H1 (cell line): ENCODE results near the gene MEIOB.

Experiments used
- CHD1 ChIP-seq: IDR thresholded peaks from 2 replicates; pipeline ENCODE4 v1.6.1; 2012; ENCODE audit warnings: low read depth, low read length, improper control_type of control experiment
- CTCF ChIP-seq, 3 experiments: IDR thresholded peaks; 1 replicate in 2 of 3; 2 replicates in 1 of 3; pipeline versions ENCODE4 v1.5.1 to v1.6.1; 2011; ENCODE audit warnings: low read length in 3 of 3, mild to moderate bottlenecking in 3 of 3, inconsistent platforms in 2 of 3, low read depth in 1 of 3, moderate library complexity in 1 of 3; ENCODE audit not compliant: insufficient read depth in 1 of 3; ENCODE audit errors: control extremely low read depth in 1 of 3
- EGR1 ChIP-seq: IDR thresholded peaks from 2 replicates; pipeline ENCODE4 v1.6.1; 2011; ENCODE audit warnings: low read depth, low read length, borderline replicate concordance
- EZH2 ChIP-seq: fragments of 200-600 bp; sonication (generic); IDR thresholded peaks from 2 replicates; pipeline ENCODE4 v1.7.1; 2012; ENCODE audit warnings: low read depth, mild to moderate bottlenecking, moderate library complexity, low read length, inconsistent platforms; ENCODE audit not compliant: severe bottlenecking
- MAX ChIP-seq: IDR thresholded peaks from 2 replicates; pipeline ENCODE4 v1.6.1; 2012; ENCODE audit warnings: inconsistent platforms
- NRF1 ChIP-seq: IDR thresholded peaks from 2 replicates; pipeline ENCODE4 v1.6.1; 2011; ENCODE audit warnings: mild to moderate bottlenecking, low read depth, low read length, improper control_type of control experiment
- POLR2A ChIP-seq, 2 experiments: IDR thresholded peaks; 1 replicate in 1 of 2; 2 replicates in 1 of 2; pipeline ENCODE4 v1.6.1; 2011; ENCODE audit warnings: low read depth in 2 of 2, low read length in 2 of 2, mild to moderate bottlenecking in 2 of 2; ENCODE audit errors: control extremely low read depth in 1 of 2
- POLR2AphosphoS5 ChIP-seq: IDR thresholded peaks from 2 replicates; pipeline ENCODE4 v1.6.1; 2011; ENCODE audit warnings: low read depth, low read length
- RNF2 ChIP-seq: fragments of 200-900, 300-1000 bp; sonication (generic); IDR thresholded peaks from 2 replicates; pipeline ENCODE4 v1.7.1; 2016; ENCODE audit warnings: borderline replicate concordance, low read depth, mild to moderate bottlenecking, antibody characterized with exemption, low read length; ENCODE audit not compliant: poor library complexity, severe bottlenecking; ENCODE audit errors: missing control alignments
- RXRA ChIP-seq: IDR thresholded peaks from 2 replicates; pipeline ENCODE4 v1.6.1; 2011; ENCODE audit warnings: low read depth, mild to moderate bottlenecking, low read length, moderate library complexity; ENCODE audit not compliant: insufficient read depth

GRCh38 chr16:1793578-1794220 is 78.3 kb downstream of the MEIOB start, which contains the start of gene IGFALS:
- TF ChIP-seq POLR2A (IDR thresholded peaks at IDR 0.05; ENCODE audit: control extremely low read depth in 1 of 2, low read depth in 2 of 2, low read length in 2 of 2) = no peak
- no peak for TF ChIP-seq CTCF (IDR thresholded peaks at IDR 0.05; ENCODE audit: control extremely low read depth in 1 of 3, insufficient read depth in 1 of 3, low read depth in 1 of 3, low read length in 3 of 3)
- no peak for TF ChIP-seq NRF1
- TF ChIP-seq MAX = no peak
- no peak for TF ChIP-seq CHD1
- no peak for TF ChIP-seq EZH2
- TF ChIP-seq EGR1 = no peak
- no peak for TF ChIP-seq RNF2
- TF ChIP-seq POLR2AphosphoS5 = no peak
- TF ChIP-seq RXRA = no peak
